IPS-18c (cell line): ENCODE results near the gene RNF4.
"Not testable (repeated sequence)": the region's sequence is repeated elsewhere in the genome, so short reads cannot be mapped to it uniquely, and the experiment has no call there.

ENCODE experiments used
- H3K4me3 ChIP-seq: 2 replicates; pipeline ENCODE4 v1.7.0; 2013; ENCODE audit warnings: low read depth, mild to moderate bottlenecking, low read length, moderate library complexity; ENCODE audit not compliant: insufficient read depth
- H3K9me3 ChIP-seq: one replicate; pipeline ENCODE4 v1.6.1; 2013; ENCODE audit warnings: mild to moderate bottlenecking, low read length, moderate library complexity; ENCODE audit not compliant: control insufficient read depth, insufficient read depth

Gene RNF4

DNA sequence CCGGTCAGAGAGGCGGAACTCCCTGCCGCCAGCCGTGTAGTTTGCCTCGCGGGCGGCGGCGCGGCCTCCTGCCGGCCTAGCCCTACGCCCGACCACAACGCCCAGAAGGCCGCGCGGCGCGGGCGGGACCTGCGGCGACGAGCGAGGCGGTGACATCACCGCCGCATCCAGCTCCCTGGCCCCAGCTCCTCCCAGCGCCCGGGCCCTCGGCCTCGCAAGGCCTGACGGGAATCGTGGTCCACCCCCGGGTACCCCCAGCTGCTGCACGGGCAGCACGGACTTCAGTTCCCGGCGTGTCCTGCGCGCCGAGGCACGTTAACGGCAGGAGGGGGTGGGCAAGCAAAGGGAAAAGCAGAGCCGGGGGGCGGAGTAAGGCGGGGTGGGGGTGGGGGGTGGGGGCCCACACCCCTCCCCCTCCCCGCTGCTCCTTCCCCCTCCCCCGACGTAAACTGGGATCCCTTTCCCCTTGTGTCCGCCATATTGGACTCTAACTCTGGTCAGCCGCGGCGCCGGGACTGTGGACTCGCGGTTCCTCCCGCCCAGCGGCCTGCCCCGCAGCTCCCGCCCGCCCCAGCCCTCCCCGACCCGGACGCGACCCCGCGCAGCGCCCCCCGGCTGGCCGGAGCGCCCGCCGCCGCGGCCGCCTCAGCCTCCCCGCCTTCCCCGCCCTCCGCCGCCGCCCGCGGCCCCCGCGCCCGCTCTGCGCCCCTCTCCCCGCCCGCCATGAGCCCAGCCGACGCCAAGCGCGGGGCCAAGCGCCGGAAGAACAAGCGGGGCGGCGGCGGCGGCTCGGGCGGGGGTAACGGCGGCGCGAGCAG lies 67.5 kb downstream of the RNF4 start, which contains the start of gene FAM193A:
Gene FAM193A (plus strand): TSS at position 455 of the 818 bp plus-strand sequence. CDS start 269 bp downstream, at position 724.
- Histone ChIP-seq H3K9me3 (no peaks in the 10 kb centered on the region), H3K4me3 (peak within 1 kb of the TSS; percentile 85)

DNA sequence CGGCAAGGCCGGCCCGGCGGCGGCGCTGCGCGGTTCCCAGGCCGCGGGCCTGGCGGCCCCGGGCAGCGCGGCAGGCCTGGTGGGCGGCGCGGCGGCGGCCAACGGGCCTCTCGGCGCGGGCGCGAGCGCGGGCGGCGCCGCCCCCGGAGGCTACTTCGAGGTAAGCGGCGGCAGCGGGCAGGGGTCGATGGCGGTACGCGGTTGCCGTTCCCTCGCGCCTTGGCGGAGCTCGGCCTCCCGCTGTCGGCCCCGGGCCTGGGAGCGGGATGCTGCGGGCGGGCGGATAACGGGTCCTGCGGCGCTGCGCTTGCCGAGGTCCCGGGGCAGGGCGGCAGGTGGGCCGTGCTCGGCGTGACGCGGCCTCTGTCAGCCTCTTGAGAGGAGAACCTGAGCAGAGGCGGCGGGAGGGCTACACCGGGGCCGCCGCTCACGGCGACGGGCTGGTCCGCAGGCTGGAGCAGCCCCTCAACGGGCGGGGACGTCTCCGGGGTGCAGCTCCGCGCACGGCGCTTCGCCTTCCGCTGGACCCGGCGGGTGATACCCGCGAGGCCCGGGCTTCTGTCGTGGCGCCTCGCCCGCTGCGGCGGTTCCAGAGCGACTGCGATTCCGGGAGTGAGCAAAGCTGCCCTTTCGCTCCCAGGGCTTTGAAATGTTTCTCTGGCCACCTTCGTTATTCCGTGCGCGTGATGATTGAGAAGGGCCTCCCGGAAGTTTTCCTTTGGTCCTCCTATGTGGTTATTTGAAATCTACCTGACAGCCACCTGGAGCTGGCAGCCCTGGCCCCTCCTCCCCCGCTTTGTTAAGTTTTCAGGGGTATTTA lies 68.3 kb downstream of the RNF4 start:
- H3K4me3 ChIP-seq: peak overlapping the region; percentile 85

DNA sequence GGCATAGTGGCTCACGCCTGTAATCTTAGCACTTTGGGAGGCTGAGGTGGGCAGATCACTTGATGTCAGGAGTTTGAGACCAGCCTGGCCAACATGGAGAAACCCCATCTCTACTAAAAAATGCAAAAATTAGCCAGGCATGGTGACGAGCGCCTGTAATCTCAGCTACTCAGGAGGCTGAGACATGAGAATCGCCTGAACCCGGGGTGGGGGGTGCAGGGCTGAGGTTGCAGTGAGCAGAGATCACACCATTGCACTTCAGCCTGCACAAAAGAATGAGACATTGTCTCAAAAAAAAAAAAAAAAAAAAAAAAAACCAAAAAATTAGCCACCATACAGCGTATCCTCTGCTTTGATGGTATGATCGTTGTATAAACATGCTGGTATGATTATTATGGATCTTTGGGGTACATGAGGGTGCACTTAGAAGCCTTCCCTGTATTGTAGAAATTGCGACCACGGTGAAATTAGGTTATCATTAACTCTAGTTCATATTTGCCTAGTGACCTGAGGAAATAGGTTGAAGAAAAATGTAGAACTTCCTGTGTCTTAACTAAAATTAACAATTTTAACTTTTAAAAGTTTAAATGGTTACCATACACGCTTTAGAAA lies 74.8 kb downstream of the RNF4 start:
- H3K9me3 ChIP-seq, H3K4me3 ChIP-seq: not testable (repeated sequence)

More for the DNA sequence above, 68.3 kb downstream of the RNF4 start:
- H3K9me3 ChIP-seq: no peaks in the 10 kb centered on the region

DNA sequence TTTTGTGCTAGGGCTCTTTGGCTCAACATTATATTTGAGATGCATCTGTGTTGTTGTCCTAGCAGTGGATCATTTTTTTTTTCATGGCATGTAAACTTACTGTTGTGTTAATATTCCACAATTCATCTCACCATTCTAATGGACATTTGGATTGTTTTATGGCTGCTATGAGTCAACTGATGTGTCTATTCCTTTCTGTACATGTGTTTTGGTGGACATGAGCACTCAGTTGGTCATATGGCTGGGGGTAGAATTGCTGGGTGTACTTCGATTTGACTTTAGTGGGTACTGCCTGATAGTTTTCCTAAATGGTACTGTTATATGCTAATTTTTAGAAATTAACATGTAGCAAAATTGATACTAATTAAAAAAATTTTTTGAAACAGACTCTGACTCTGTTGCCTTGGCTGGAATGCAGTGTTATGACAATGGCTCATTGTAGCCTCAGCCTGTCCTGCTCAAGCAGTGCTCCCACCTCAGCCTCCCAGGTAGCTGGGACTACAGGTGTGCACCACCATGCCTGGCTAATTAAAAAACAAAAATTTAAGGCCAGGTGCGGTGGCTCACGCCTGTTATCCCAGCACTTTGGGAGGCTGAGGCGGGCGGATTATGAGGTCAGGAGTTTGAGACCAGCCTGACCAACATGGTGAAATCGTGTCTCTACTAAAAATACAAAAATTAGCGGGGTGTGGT lies 76.6 kb downstream of the RNF4 start:
- H3K4me3 ChIP-seq: no peak overlapping the region

DNA sequence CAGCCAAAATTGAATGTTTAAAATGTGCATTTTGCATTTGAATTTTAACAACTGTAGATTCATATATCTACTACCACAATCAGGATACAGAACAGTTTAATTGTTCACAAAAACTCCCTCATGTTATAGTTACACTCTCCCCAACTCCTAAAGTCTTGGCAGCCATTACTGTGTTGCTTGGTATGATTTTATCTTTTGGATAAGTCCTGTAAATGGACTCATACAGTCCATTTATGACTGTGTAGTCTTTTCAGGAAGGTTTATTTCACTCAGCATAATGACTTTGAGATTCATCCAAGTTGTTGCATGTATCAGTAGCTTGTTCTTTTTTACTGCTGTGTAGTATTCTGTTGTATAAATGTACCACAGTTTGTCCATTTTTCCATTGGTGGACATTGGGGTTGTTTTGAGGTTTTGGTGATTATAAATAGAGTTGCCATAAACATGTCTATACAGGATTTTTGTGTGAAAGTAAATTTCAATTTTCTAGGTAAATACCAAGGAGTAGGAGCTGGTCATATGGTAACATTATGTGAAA lies 77.4 kb downstream of the RNF4 start:
- Histone ChIP-seq H3K4me3 (no peak overlapping the region), H3K9me3 (no peaks in the 10 kb centered on the region)

More for the DNA sequence above, 76.6 kb downstream of the RNF4 start:
- no peaks in the 10 kb centered on the region for H3K9me3 ChIP-seq

DNA sequence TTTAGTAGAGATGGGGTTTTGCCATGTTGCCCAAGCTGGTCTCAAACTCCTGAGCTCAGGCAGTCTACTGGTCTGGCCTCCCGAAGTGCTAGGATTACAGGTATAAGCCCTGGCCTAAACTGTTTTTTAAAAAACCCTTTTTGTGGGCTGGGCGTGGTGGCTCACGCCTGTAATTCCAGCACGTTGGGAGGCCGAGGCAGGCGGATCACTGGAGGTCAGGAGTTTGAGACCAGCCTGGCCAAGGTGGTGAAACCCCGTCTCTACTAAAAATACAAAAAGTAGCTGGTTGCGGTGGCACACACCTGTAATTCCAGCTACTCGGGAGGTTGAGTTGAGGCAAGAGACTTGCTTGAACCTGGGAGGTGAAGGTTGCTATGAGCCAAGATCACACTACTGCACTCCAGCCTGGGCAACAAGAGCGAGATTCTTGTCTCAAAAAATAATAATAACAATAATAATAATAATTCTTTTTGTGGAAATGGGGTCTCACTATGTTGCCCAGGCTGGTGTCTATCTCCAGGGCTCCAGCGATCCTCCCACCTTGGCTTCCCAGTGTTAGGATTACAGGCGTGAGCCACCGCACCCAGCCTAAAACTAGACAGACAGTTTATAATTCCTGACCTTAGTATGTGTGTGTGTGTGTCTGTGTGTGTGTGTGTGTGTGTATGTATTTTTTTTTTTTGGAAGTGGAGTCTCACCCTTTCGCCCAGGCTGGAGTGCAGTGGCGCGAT lies 78.2 kb downstream of the RNF4 start:
- H3K9me3 ChIP-seq, H3K4me3 ChIP-seq: not testable (repeated sequence)

DNA sequence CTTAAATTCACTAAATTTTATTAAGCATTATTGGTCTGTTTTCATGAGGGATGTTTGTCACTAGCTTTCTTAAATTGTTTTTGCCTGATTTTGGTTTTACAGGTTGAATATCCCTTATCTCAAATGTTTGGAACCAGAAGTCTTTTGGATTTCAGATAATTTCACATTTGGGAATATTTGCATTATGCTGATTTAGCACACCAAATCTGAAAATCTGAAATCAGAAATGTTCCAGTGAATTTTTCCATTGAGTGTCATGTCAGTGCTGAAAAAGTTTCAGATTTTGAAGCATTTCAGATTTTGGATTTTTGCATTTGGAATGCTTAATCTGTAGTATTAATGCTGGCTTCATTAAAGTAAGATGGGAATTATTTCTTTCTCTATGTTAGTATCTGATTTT lies 82.2 kb downstream of the RNF4 start:
- no peak overlapping the region for H3K4me3 ChIP-seq
- no peaks in the 10 kb centered on the region for H3K9me3 ChIP-seq

DNA sequence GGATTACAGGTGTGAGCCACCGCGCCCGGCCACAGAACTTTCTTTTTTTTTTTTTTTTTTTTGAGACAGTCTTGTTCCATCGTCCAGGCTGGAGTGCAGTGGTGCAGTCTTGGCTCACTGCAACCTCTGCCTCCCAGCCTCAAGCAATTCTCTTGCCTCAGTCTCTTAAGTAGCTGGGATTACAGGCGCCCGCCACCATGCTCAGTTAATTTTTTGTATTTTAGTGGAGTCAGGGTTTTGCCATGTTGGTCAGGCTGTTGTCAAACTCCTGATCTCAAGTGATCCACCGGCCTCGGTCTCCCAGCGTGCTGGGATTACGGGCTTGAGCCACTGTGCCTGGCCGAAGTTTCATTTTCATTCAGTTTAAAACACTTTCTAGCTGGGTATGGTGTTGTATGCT lies 83.9 kb downstream of the RNF4 start:
- H3K4me3 ChIP-seq: no peak overlapping the region
- no peaks in the 10 kb centered on the region for H3K9me3 ChIP-seq

DNA sequence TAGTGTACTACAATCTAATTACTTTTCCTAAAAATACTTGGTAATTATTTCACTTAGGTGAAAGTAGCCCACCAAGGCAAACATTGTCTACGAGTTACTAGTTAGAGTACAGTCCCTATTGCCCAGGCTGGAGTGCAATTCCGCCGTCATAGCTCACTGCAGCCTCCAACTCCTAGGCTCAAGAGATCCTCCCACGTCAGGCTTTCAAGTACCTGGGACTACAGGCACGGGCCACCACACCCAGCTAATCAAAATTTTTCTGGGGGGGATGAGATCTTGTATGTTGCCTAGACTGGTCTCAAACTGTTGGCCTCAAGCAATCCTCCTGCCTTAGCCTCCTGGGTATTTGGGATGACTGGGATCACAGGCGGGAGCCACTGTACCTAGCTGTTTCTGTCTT lies 89.4 kb downstream of the RNF4 start:
- Histone ChIP-seq H3K4me3 (no peak overlapping the region), H3K9me3 (no peaks in the 10 kb centered on the region)

DNA sequence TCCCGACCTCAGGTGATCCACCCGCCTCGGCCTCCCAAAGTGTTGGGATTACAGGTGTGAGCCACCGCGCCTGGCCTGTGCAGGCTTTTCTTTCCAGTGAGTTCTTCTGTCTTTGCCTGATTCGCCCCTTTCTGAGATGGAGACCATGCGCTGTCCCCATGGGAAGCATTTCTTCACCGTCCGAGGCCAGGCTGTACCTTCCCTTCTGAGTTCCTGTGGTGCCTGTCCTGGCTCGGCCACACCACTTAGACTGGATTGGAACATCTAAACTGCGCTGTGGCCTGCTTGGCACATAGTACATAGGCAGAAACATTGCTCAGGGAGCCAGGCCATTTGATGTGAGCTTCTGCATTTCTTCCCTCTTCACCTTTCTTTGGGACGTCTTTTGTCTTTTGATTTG lies 91.3 kb downstream of the RNF4 start:
- Histone ChIP-seq H3K4me3 (no peak overlapping the region), H3K9me3 (no peaks in the 10 kb centered on the region)
